Stimulated activated CD4-positive, alpha-beta T cell treated with anti-CD3 and anti-CD28 coated beads, TNF-alpha, amount 100 ng/mL, for 24 hours (primary cell): ENCODE measurements around the gene SOD3.

Experiments
- DNase-seq, 3 experiments: peaks; one replicate each; pipeline ENCODE4 v3.0.0-alpha.2; 2020; ENCODE audit warnings: low read depth in 3 of 3

The SOD3 gene

DNA sequence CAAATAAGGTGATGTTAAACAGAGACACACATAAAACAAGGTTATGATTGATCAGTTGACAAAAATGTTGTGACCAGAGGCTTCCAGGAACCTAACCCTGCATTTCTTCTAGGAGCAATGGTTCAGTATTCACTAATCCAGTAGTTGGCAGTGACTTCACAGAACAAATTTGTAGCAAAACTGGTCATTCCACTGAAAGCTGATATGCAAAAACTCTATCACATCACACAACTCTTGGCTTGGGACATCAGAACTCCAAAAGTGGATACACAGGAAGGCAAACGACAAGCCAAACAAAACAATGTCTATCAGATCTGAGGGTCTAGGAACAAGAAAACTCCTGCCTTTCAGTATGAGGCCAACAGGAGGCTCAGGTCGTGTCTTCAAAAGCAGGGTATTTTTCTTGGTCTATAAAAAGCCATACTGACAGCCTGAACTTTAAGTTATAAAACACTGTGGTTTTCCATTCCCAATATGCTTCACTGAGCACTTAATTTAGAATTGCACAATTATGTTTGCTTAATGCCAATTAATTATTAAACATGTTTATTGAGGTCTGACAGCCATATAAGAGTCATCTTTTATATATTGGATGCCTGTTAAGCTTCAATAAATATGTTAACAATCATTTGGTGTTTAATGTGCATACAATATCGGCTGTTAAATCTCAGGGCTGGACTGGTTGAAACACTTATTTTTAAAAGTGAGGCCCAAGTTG is 45.6 kb downstream of the SOD3 start:
- no peak for DNase-seq

DNA sequence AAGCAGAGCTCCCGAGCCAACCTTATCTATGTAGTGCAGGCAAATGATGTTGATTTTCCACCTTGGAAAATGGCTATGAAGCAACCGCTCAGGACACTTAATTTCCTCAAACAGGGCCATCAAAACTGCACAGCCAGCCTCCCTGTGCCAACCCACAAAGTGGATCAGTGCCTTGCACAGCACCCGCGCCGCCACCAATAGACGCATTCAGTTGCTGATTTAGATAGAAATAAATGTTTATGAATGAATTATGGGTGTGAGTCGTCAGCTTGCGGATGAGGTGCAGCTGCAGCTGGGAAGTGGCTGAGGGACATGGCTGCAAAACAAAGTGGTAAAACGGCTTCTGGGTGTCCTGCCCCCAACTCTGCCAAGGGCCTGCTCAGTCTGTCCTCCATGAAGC is 47.0 kb downstream of the SOD3 start:
- no peak for DNase-seq

DNA sequence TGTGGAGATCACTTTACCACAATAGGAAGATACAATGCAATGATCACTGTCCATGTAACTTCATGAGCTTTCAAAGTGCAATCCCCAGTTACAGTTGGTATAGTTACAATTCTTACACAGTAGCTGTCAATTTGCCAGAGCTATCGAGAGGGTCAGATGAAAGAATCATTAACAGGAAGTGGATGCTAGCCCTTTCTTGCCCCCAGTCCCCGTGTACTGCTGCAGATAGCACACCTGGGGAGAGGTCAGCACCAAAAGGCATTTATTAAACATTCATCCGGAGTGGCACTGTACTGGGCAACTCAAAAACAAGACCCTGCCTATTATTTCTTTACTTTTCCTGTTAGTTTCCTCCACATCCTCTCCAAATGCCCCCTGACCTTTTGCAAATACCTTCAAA is 47.7 kb downstream of the SOD3 start:
- DNase-seq, result no peak

DNA sequence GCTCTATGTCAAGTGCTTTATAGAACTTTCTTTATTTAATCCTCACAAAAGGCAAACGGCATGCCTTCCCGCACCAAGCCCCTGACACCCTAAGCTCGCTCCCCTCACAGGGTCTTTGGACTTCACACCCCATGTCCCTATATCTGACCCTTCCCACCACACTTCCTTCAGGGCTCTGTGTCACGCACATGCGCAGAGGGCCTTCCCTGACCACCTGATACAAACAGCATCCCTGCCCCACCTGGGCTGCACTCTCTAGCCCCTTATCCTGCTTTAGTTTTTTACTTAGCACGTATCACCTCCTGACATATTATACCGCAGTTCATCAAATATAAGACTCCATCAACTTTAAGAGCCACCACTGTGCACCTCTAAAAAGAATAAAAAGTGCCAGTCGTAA is 49.8 kb downstream of the SOD3 start:
- no peak for DNase-seq

DNA sequence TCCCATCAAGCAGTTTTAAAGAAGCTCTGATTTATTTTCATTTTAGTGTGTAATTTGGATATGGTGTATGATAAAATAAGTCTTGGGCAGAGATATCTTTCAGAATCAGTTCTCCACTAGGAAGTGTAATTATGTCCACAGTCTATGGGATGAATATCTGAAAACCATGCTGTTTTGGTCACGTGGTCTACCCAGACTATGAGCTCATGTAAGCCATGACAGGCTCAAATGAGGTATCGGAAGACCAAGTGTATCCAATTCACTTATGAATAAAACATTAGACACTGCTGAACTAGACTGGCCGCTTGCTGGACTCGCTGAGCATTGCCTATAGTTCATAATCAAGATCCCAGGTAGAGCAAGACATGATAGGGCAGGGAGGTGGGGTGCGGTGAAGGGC is 50.5 kb downstream of the SOD3 start:
- no peak for DNase-seq

DNA sequence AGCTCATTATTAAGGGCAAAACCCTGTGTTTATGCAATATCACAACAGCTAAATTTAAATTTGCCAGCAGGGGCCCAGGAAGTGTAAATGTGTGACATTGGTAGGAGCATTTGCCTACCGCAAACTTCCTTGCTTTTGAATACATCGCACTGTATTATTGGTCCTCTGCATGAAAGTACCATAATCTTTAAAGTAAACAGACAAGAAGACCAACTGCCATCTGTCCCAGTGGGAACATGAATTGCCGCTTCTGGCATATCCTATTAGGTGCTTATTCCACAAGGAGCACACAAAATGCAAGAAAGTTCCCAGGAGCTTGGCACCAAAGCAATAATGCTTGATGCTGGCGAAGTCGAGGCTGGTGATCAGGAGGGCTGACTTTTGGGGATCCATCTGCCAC is 51.3 kb downstream of the SOD3 start:
- DNase-seq, result no peak

DNA sequence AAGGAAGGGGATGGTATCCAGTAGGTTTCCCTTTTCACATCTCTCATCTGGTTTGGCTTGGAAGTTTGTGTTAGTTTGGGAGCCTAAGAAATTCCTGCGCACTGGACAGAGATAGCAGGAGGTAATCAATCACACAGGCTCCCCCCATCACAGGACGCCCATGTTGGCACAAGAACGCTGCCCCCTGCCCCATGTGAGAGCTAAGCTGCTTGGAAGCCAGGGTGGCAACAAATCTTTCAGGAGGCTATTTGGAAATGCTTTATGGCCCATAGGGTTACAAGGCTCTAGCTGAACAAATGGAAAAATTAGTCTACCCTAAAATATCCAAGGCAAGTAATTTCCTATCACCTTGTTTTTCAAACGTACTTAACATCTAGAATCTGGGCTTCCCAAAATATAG is 54.0 kb downstream of the SOD3 start:
- no peak for DNase-seq

DNA sequence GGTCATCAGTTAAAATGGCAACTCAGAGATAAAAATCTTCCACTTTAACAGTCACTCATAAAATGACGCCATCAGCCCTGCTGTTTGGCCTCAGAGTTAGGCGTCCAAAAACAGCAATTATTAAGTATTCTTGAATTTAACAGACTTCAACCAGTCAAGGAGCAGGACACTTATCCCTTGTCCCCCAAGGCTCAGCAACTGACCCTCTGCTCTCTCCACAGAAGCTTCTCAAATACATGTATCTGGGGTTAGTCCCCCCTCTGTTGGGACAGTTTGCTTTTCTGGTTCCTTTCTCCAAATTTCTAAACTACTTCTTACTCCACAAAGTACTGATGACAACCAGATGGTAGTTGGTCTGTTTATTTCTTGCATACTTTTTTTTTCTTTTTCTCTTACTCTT is 54.4 kb downstream of the SOD3 start:
- DNase-seq, result no peak
